Neural crest cell (in vitro differentiated cells): ENCODE data around the gene AK5. TPM values are rescaled to one million over a fixed set of nuclear protein-coding genes. Genes with fewer than 3 reads are reported as not detected.

Source experiments
- DNase-seq: peaks from one replicate; pipeline ENCODE4 v3.0.0; 2021; ENCODE audit warnings: low read depth, mixed read lengths, low spot score
- H3K27ac Mint-ChIP-seq: one replicate; pipeline ENCODE4 v1.8.0; 2021; ENCODE audit warnings: mild to moderate bottlenecking, mixed read lengths; ENCODE audit not compliant: unreplicated experiment
- H3K27me3 Mint-ChIP-seq: 2 replicates; pipeline ENCODE4 v1.8.0; 2021; ENCODE audit warnings: low read depth, mild to moderate bottlenecking, mixed read lengths
- H3K36me3 Mint-ChIP-seq: 2 replicates; pipeline ENCODE4 v1.8.0; 2021; ENCODE audit warnings: low read depth, mild to moderate bottlenecking, mixed read lengths
- H3K4me1 Mint-ChIP-seq: 2 replicates; pipeline ENCODE4 v1.8.0; 2021; ENCODE audit warnings: mixed read lengths
- H3K4me3 Mint-ChIP-seq: one replicate; pipeline ENCODE4 v1.8.0; 2021; ENCODE audit warnings: mild to moderate bottlenecking, mixed read lengths
- H3K9me3 Mint-ChIP-seq: 2 replicates; pipeline ENCODE4 v1.8.0; 2021; ENCODE audit warnings: mixed read lengths
- total RNA-seq: library from RNA; stranded (reverse); gene quantifications from 2 replicates; pipeline ENCODE4 v1.2.1, GENCODE V29; 2021
- TF ChIP-seq, protein P1 (sequence below): fragments of 200-600 bp; sonication (generic); conservative IDR thresholded peaks from 2 replicates; pipeline ENCODE4 v1.5.0; 2021; ENCODE audit warnings: antibody characterized with exemption, mild to moderate bottlenecking

The AK5 gene
- total RNA-seq, 1 donor from 2014 or later = 1.1 TPM

DNA sequence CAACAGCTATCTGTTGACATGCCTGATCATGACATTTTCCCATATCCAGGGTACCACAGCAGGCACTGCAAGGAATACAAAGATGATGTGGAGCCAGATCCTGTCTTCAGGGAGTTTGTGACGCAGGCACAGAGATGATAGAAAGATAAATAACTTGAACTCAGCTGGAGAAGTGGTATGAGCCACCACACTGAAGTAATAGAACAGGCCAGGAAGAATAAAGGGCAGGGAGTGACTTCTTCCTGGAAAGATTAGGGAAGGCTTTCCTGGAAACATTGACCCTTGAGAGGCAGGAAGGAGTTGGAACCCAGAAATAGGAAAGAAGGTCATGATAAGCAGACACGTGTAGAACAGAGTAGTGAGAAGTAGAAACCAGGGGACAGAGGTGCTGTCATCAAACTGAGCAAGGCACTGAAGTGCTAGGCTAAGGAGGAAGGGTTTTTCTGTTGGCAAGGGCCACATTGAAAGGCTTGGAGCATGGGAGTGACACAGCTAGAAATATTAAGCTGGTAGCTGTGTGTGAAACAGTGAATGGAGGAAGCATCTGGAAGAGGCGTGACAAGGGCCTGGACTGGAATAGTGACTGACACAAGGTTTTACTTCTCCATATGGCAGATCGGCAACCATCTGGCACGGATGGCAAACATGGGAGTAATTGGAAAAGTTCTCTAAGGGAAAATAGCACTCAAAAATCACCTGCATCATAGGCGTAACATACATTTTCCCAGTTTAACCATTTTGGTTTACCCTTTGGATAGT lies 68.4 kb downstream of the AK5 start:
- no peaks in the 10 kb centered on the region for H3K36me3 Mint-ChIP-seq
- TF ChIP-seq, protein P1, sequence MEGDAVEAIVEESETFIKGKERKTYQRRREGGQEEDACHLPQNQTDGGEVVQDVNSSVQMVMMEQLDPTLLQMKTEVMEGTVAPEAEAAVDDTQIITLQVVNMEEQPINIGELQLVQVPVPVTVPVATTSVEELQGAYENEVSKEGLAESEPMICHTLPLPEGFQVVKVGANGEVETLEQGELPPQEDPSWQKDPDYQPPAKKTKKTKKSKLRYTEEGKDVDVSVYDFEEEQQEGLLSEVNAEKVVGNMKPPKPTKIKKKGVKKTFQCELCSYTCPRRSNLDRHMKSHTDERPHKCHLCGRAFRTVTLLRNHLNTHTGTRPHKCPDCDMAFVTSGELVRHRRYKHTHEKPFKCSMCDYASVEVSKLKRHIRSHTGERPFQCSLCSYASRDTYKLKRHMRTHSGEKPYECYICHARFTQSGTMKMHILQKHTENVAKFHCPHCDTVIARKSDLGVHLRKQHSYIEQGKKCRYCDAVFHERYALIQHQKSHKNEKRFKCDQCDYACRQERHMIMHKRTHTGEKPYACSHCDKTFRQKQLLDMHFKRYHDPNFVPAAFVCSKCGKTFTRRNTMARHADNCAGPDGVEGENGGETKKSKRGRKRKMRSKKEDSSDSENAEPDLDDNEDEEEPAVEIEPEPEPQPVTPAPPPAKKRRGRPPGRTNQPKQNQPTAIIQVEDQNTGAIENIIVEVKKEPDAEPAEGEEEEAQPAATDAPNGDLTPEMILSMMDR = no peak
- H3K27me3 Mint-ChIP-seq = no peaks in the 10 kb centered on the region
- peak overlapping the region; percentile 23 for H3K27ac Mint-ChIP-seq
- no peak overlapping the region for H3K4me3 Mint-ChIP-seq
- DNase-seq = no peak
- H3K9me3 Mint-ChIP-seq = no peaks in the 10 kb centered on the region
- H3K4me1 Mint-ChIP-seq = peaks cover 9% of the 10 kb centered on the region

DNA sequence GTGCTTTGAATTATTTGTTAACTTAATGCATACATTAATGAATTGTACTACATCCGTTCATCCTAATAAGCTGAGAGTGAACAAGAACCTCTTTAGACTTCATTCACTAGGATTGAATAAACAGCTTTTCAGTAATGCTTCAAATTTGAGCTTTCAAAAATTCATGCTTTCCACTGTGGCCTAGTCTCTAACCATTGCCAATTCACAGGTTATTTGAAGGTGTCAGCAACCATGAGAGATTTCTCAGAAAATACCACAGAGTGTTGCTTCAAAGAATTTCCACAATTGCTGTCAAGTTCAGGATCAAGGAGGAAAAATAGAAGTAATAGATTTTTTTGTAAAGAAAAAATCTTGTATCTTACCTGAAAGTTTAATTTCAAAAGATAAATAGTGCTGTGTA lies 72.7 kb downstream of the AK5 start:
- TF ChIP-seq, protein P1 = no peak
- Mint-ChIP-seq H3K36me3 (no peaks in the 10 kb centered on the region), H3K9me3 (no peaks in the 10 kb centered on the region), H3K4me1 (peaks cover 3% of the 10 kb centered on the region), H3K27me3 (no peaks in the 10 kb centered on the region), H3K4me3 (no peak overlapping the region), H3K27ac (no peak overlapping the region)
- DNase-seq = no peak

DNA sequence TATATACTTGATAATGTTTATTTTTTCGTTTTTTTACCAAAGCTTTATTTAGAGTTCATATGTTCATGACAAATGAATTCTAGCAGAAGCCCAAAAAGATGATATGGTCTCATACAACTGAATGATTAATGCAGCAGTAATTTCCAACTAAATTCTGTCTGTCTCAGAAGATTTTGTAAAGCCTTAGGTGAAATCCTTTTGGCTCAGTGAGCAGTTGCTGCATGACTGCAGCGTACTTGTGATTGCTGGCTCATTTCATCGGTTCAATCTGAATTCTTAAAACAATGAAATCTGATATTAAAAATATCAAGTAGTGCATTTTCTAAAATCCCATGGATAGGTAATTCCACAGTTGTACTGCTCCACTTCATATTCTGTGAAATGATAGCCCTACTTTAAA lies 73.2 kb downstream of the AK5 start:
- Mint-ChIP-seq H3K27ac (no peak overlapping the region), H3K27me3 (no peaks in the 10 kb centered on the region), H3K9me3 (no peaks in the 10 kb centered on the region), H3K4me3 (no peak overlapping the region), H3K4me1 (no peaks in the 10 kb centered on the region), H3K36me3 (no peaks in the 10 kb centered on the region)
- TF ChIP-seq, protein P1 = no peak
- DNase-seq = no peak

DNA sequence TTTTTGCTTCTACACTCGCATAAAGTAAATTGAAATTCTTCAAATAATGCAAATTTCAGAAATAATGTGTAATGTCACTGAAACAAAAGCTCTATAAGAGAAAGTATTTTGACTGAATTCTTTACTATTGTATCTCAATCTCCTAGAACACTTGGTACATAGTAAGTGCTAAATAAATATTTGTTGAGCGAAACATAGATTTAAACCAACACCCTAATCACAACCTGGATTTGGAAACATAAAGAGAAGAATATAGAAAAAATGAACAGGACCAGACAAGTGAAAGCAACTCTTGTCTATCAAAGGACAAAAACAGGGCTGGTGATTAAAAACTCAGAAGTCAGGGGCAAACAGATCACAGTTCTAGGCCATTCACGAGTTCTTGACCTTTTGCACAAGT lies 74.3 kb downstream of the AK5 start:
- Mint-ChIP-seq H3K27ac (no peak overlapping the region), H3K4me3 (no peak overlapping the region), H3K4me1 (no peaks in the 10 kb centered on the region), H3K27me3 (no peaks in the 10 kb centered on the region), H3K9me3 (no peaks in the 10 kb centered on the region), H3K36me3 (no peaks in the 10 kb centered on the region)
- no peak for DNase-seq
- TF ChIP-seq, protein P1 = no peak

DNA sequence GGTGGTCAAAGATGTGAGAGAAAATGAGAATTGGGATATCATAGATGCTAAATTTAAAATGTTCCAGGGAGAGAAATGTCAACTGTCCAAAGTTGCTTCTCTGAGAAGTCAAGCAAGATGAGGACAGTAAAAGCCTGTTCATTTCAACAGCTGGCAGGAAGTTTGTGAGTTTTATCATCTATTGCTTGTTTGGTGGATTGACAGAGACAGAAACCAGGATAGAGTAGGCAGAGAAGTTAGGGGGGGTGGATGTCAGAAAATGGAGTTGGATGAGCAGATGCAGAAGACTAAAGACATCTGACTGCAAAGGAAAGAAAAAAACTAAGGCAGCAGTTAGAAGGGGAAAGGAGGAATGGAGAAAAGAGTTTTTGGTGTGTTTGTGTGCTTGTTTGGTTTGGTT lies 78.4 kb downstream of the AK5 start:
- H3K9me3 Mint-ChIP-seq = peaks cover 9% of the 10 kb centered on the region
- H3K27ac Mint-ChIP-seq = no peak overlapping the region
- TF ChIP-seq, protein P1 = no peak
- H3K27me3 Mint-ChIP-seq = no peaks in the 10 kb centered on the region
- H3K4me3 Mint-ChIP-seq = no peak overlapping the region
- H3K36me3 Mint-ChIP-seq = no peaks in the 10 kb centered on the region
- no peaks in the 10 kb centered on the region for H3K4me1 Mint-ChIP-seq
- no peak for DNase-seq
